Liver (tissue), 9 donors: ENCODE data around the gene LRRC47. TPM values are rescaled to one million over a fixed set of nuclear protein-coding genes. Genes with fewer than 3 reads are reported as not detected.

Experiments used
- DNase-seq: peaks from one replicate; pipeline ENCODE4 v3.0.0-alpha.2; 2017; ENCODE audit warnings: low spot score
- H3K27ac ChIP-seq, 2 donors: one replicate each; pipeline ENCODE4 v1.7.0; 2013; ENCODE audit warnings: inconsistent platforms in 2 of 2, low read length in 2 of 2, control low read depth in 1 of 2, low read depth in 1 of 2, mild to moderate bottlenecking in 1 of 2
- H3K27me3 ChIP-seq, 4 donors: one replicate each; pipeline versions ENCODE4 v1.6.1 to v1.7.0; 2013; ENCODE audit warnings: low read length in 3 of 4, inconsistent platforms in 1 of 4, mild to moderate bottlenecking in 1 of 4, moderate library complexity in 1 of 4; ENCODE audit not compliant: control insufficient read depth in 4 of 4, insufficient read depth in 4 of 4
- H3K36me3 ChIP-seq, 4 donors: one replicate each; pipeline versions ENCODE4 v1.6.1 to v1.7.0; 2013; ENCODE audit warnings: low read length in 3 of 4, mild to moderate bottlenecking in 3 of 4, low read depth in 1 of 4, moderate library complexity in 1 of 4; ENCODE audit not compliant: control insufficient read depth in 4 of 4, insufficient read depth in 3 of 4
- H3K4me1 ChIP-seq, 4 donors: one replicate each; pipeline versions ENCODE4 v1.6.1 to v1.7.0; 2013; ENCODE audit warnings: low read length in 3 of 4, mild to moderate bottlenecking in 3 of 4, moderate library complexity in 1 of 4; ENCODE audit not compliant: control insufficient read depth in 4 of 4, insufficient read depth in 4 of 4
- H3K4me3 ChIP-seq, 3 donors: one replicate each; pipeline versions ENCODE4 v1.6.1 to v1.7.0; 2013; ENCODE audit warnings: low read length in 3 of 3, control low read depth in 1 of 3, low read depth in 1 of 3, mild to moderate bottlenecking in 1 of 3
- H3K9ac ChIP-seq, 2 donors: one replicate each; pipeline ENCODE4 v1.7.0; 2013; ENCODE audit warnings: low read length in 2 of 2, mild to moderate bottlenecking in 2 of 2, moderate library complexity in 2 of 2, control low read depth in 1 of 2, low read depth in 1 of 2
- H3K9me3 ChIP-seq, 4 donors: one replicate each; pipeline versions ENCODE4 v1.6.1 to v1.7.0; 2013; ENCODE audit warnings: low read length in 3 of 4; ENCODE audit not compliant: control insufficient read depth in 4 of 4
- ATF3 ChIP-seq: IDR thresholded peaks from 2 replicates; pipeline ENCODE4 v1.6.1; 2016; ENCODE audit warnings: antibody characterized with exemption
- CTCF ChIP-seq: fragments of 150-350 bp; IDR thresholded peaks from 2 replicates; pipeline ENCODE4 v1.5.1; 2017; ENCODE audit warnings: improper control_type of control experiment, low read depth, low read length; ENCODE audit not compliant: missing input control
- FOXA1 ChIP-seq: IDR thresholded peaks from 2 replicates; pipeline ENCODE4 v1.6.1; 2016; ENCODE audit warnings: antibody characterized with exemption
- GABPA ChIP-seq, 2 donors: IDR thresholded peaks in 1 of 2; conservative IDR thresholded peaks in 1 of 2; 2 replicates each; pipeline ENCODE4 v1.6.1; 2016; ENCODE audit warnings: antibody characterized with exemption in 2 of 2, mild to moderate bottlenecking in 1 of 2, moderate library complexity in 1 of 2
- HNF4A ChIP-seq, 2 donors: conservative IDR thresholded peaks; 2 replicates each; pipeline ENCODE4 v1.6.1; 2016; ENCODE audit warnings: antibody characterized with exemption in 2 of 2, mild to moderate bottlenecking in 2 of 2
- JUND ChIP-seq, 2 donors: IDR thresholded peaks; 2 replicates each; pipeline ENCODE4 v1.6.1; 2016; ENCODE audit warnings: antibody characterized with exemption in 2 of 2
- MAX ChIP-seq: IDR thresholded peaks from 2 replicates; pipeline ENCODE4 v1.6.1; 2016; ENCODE audit warnings: antibody characterized with exemption
- RAD21 ChIP-seq, 2 donors: IDR thresholded peaks; 2 replicates each; pipeline ENCODE4 v1.6.1; 2016; ENCODE audit warnings: antibody characterized with exemption in 2 of 2, mild to moderate bottlenecking in 2 of 2
- REST ChIP-seq: IDR thresholded peaks from 2 replicates; pipeline ENCODE4 v1.6.1; 2016; ENCODE audit warnings: antibody characterized with exemption, mild to moderate bottlenecking
- RXRA ChIP-seq, 2 donors: IDR thresholded peaks; 2 replicates each; pipeline ENCODE4 v1.6.1; 2017 to 2018; ENCODE audit warnings: antibody characterized with exemption in 2 of 2, mild to moderate bottlenecking in 1 of 2
- SP1 ChIP-seq: IDR thresholded peaks from 2 replicates; pipeline ENCODE4 v1.6.1; 2018; ENCODE audit warnings: antibody characterized with exemption, mild to moderate bottlenecking
- TAF1 ChIP-seq: conservative IDR thresholded peaks from 2 replicates; pipeline ENCODE4 v1.6.1; 2016; ENCODE audit warnings: antibody characterized with exemption, mild to moderate bottlenecking
- YY1 ChIP-seq: IDR thresholded peaks from 2 replicates; pipeline ENCODE4 v1.6.1; 2016; ENCODE audit warnings: antibody characterized with exemption, mild to moderate bottlenecking
- ZBTB33 ChIP-seq: IDR thresholded peaks from 2 replicates; pipeline ENCODE4 v1.6.1; 2016; ENCODE audit warnings: antibody characterized with exemption
- WGBS: extraction: QIAGEN DNeasy Blood & Tissue Kit; methylation state at CpG from one replicate; pipeline ENCODE4 v1.1.7; 2013; 5-methylcytosine and 5-hydroxymethylcytosine counted together
- polyA plus RNA-seq, 2 donors: library from polyadenylated mRNA; stranded (reverse) in 1 of 2; unstranded in 1 of 2; fragments of 200-250 nt in 1 of 2; fragments of >200 nt in 1 of 2; fragmentation: Nextera tagmentation in 1 of 2; extraction: Ambion mirVana in 1 of 2; gene quantifications; one replicate each; pipeline versions ENCODE4 v1.2.1 to v1.2.3, GENCODE V29; 2013 to 2015
- total RNA-seq, 2 donors: library from RNA; depleted of rRNA; stranded (reverse); fragments of >200 nt; gene quantifications; one replicate each; pipeline ENCODE4 v1.2.3, GENCODE V29; 2014
- donor health status: healthy.
- donor health status: healthy.
- donor health status: healthy.
- donor health status: healthy.
- donor health status: healthy.

The LRRC47 gene
- total and polyA plus RNA-seq, 4 donors, result 8.7 to 23.8 (median 15.4) TPM

- Histone ChIP-seq H3K4me3 (no peak overlapping the region), H3K4me1 (peaks cover 1 to 14% (median 10%) of the 10 kb centered on the region in 4 donors), H3K27me3 (no peaks in the 10 kb centered on the region), H3K9ac (no peak overlapping the region), H3K27ac (no peak overlapping the region), H3K36me3 (peaks cover 0 to 1% (median 0%) of the 10 kb centered on the region in 4 donors), H3K9me3 (no peaks in the 10 kb centered on the region)
- WGBS, result 83% methylated on average over 25 of the region's 25 CpGs
- no peak for DNase-seq
- TF ChIP-seq HNF4A (conservative IDR thresholded peaks at IDR 0.05), result no peak
- no peak for TF ChIP-seq RAD21 (IDR thresholded peaks at IDR 0.05)
- no peak for TF ChIP-seq RXRA (IDR thresholded peaks at IDR 0.05)
- no peak for TF ChIP-seq YY1
- TF ChIP-seq TAF1, result no peak
- no peak for TF ChIP-seq CTCF
- no peak for TF ChIP-seq ATF3
- no peak for TF ChIP-seq REST
- no peak for TF ChIP-seq SP1
- no peak for TF ChIP-seq MAX
- TF ChIP-seq ZBTB33, result no peak
These were observed 65.6 kb downstream of the LRRC47 start for GRCh38 chr1:3730543-3731247.

GRCh38 chr1:3729594-3730542, 66.4 kb downstream of the LRRC47 start:
- Histone ChIP-seq H3K27me3 (no peaks in the 10 kb centered on the region), H3K4me3 (no peak overlapping the region), H3K9me3 (no peaks in the 10 kb centered on the region), H3K27ac (no peak overlapping the region), H3K36me3 (no peaks in the 10 kb centered on the region), H3K9ac (no peak overlapping the region), H3K4me1 (peaks cover 1 to 14% (median 10%) of the 10 kb centered on the region in 4 donors)
- DNase-seq, result no peak
- WGBS, result 87% methylated on average over 32 of the region's 32 CpGs
- TF ChIP-seq REST (no peak), ATF3 (no peak), YY1 (no peak), GABPA (IDR thresholded peaks at IDR 0.05 in 1 of 2, conservative IDR thresholded peaks at IDR 0.05 in 1 of 2) (no peak), JUND (IDR thresholded peaks at IDR 0.05) (no peak), MAX (no peak), FOXA1 (no peak)
